ENCODE measurements around the gene MAEA. TPM values are rescaled to one million over a fixed set of nuclear protein-coding genes. Genes with fewer than 3 reads are reported as not detected.
"Not testable (repeated sequence)": the region's sequence is repeated elsewhere in the genome, so short reads cannot be mapped to it uniquely, and the experiment has no call there.

Gene MAEA
- total RNA-seq, 2 experiments from 2014 or later = 38.9 to 40.4 TPM

- ATAC-seq = no peak
These were observed 77.7 kb downstream of the MAEA start for GRCh38 chr4:1367230-1367935.

GRCh38 chr4:1367936-1368289 lies 78.2 kb downstream of the MAEA start:
- POLR2A ChIA-PET = no interaction called here
- Mint-ChIP-seq H3K27me3 (no peaks in the 10 kb centered on the region), H3K9me3 (ENCODE audit: low read depth) (no peaks in the 10 kb centered on the region), H3K4me1 (no peaks in the 10 kb centered on the region), H3K4me3 (no peak overlapping the region), H3K36me3 (ENCODE audit: low read depth) (peaks cover 7% of the 10 kb centered on the region), H3K27ac (no peak overlapping the region)
- no peak for ATAC-seq
- intact Hi-C loops (cut with DNase I, micrococcal nuclease) = no loop called here
- CTCF ChIA-PET = no interaction called here
- DNase-seq = peak; percentile 3

More at GRCh38 chr4:1367230-1367935, 77.7 kb downstream of the MAEA start:
- DNase-seq = no peak
- H3K4me3 Mint-ChIP-seq = no peak overlapping the region
- no peak overlapping the region for H3K27ac Mint-ChIP-seq
- CTCF ChIA-PET = no interaction called here
- no peaks in the 10 kb centered on the region for H3K27me3 Mint-ChIP-seq
- POLR2A ChIA-PET = no interaction called here
- intact Hi-C loops (cut with DNase I, micrococcal nuclease) = no loop called here
- no peaks in the 10 kb centered on the region for H3K9me3 Mint-ChIP-seq (ENCODE audit: low read depth)
- peaks cover 6% of the 10 kb centered on the region for H3K36me3 Mint-ChIP-seq (ENCODE audit: low read depth)
- H3K4me1 Mint-ChIP-seq = no peaks in the 10 kb centered on the region

- H3K27me3 Mint-ChIP-seq = no peaks in the 10 kb centered on the region
These were observed 78.9 kb downstream of the MAEA start for GRCh38 chr4:1368421-1369090.

GRCh38 chr4:1369091-1369450 lies 79.4 kb downstream of the MAEA start:
- DNase-seq (no peak), ATAC-seq (no peak)
- CTCF ChIA-PET = no interaction called here
- no peaks in the 10 kb centered on the region for H3K9me3 Mint-ChIP-seq (ENCODE audit: low read depth)
- POLR2A ChIA-PET = no interaction called here
- no peaks in the 10 kb centered on the region for H3K4me1 Mint-ChIP-seq
- H3K36me3 Mint-ChIP-seq (ENCODE audit: low read depth) = peaks cover 11% of the 10 kb centered on the region
- H3K27ac Mint-ChIP-seq = no peak overlapping the region
- no peak overlapping the region for H3K4me3 Mint-ChIP-seq
- no peaks in the 10 kb centered on the region for H3K27me3 Mint-ChIP-seq
- intact Hi-C loops (cut with DNase I, micrococcal nuclease) = no loop called here

More at GRCh38 chr4:1368421-1369090, 78.9 kb downstream of the MAEA start:
- H3K27ac Mint-ChIP-seq = no peak overlapping the region
- DNase-seq (peak; percentile 3), ATAC-seq (no peak)
- no peaks in the 10 kb centered on the region for H3K4me1 Mint-ChIP-seq
- ChIA-PET CTCF (no interaction called here), POLR2A (no interaction called here)
- H3K36me3 Mint-ChIP-seq (ENCODE audit: low read depth) = peaks cover 7% of the 10 kb centered on the region
- intact Hi-C loops (cut with DNase I, micrococcal nuclease) = no loop called here
- no peaks in the 10 kb centered on the region for H3K9me3 Mint-ChIP-seq (ENCODE audit: low read depth)
- H3K4me3 Mint-ChIP-seq = no peak overlapping the region

DNA sequence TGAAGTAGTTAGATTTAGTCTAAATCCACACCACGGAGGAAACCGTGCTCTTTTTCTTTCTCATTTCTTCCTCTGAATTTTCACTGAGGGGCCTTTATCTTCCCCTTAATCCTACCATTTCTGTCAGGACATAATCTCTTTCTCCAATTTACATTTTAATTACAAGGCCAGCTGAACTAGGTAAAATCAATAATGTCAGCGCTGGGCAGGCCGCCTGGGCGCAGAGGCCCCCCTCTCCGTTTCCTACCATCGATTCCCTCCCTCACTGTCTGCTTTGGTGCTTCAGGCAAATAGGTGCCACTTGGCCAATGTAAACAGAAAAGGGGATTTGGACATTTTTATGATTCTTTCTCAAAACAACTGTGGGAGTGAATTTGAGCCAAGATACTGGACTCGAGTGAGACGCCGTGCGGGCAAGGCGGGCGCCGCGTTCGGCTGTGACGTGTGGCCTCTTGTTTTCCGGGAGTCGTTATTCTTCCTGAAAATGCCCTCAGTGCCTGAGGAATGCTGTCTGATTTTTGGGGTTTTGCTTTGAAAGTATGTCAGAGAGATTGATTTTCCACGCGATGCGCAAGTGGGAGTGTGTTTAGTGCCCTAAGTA lies 79.9 kb downstream of the MAEA start:
- H3K4me3 Mint-ChIP-seq = no peak overlapping the region
- intact Hi-C loops (cut with DNase I, micrococcal nuclease) = no loop called here
- H3K27me3 Mint-ChIP-seq = no peaks in the 10 kb centered on the region
- peaks cover 11% of the 10 kb centered on the region for H3K36me3 Mint-ChIP-seq (ENCODE audit: low read depth)
- no peaks in the 10 kb centered on the region for H3K9me3 Mint-ChIP-seq (ENCODE audit: low read depth)
- H3K4me1 Mint-ChIP-seq = no peaks in the 10 kb centered on the region
- ATAC-seq = no peak
- DNase-seq = no peak
- ChIA-PET CTCF (no interaction called here), POLR2A (no interaction called here)
- no peak overlapping the region for H3K27ac Mint-ChIP-seq

DNA sequence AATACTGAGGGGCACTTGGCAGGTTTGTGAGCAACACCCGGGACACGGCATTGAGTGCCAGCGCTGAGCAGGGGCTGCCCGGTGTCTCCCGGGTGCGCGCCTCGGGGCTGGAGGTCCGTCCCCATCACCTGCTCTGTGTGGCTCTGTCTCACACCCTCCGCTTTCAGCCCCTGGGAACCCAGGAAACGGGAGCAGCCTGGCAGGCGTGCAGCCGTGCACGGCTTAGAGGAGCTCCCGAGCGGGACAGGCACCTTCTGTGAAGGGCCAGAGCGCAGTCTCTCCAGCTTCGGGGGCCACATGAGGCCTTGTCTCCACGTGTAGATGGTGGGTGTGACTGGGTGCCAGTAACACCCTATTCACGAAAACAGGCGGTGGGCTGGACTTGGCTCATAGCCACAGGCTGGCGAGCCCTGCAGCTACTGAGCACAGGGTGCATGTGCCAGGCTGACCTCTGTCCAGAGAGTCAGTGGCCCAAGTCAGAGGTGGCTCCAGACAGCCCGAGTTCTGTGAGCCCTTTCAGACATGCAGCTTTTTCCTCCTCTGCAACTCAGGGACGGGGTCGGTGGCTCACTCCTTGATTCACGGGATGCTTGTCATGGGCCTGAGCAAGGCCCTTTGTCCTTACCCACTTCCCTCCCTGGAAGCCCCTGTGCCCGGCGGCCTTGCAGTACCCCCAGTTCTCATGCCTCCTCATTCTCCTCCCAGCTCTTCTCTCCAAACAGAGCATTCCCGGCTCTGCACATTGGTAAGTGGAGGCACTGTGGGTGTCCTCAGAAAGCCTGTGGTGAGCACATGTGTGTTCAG lies 80.8 kb downstream of the MAEA start:
- ChIA-PET CTCF (no interaction called here), POLR2A (no interaction called here)
- Mint-ChIP-seq H3K27ac (no peak overlapping the region), H3K9me3 (ENCODE audit: low read depth) (no peaks in the 10 kb centered on the region), H3K4me3 (no peak overlapping the region), H3K4me1 (no peaks in the 10 kb centered on the region), H3K27me3 (no peaks in the 10 kb centered on the region), H3K36me3 (ENCODE audit: low read depth) (peaks cover 11% of the 10 kb centered on the region)
- no peak for DNase-seq
- intact Hi-C loops (cut with DNase I, micrococcal nuclease) = no loop called here
- ATAC-seq = no peak

DNA sequence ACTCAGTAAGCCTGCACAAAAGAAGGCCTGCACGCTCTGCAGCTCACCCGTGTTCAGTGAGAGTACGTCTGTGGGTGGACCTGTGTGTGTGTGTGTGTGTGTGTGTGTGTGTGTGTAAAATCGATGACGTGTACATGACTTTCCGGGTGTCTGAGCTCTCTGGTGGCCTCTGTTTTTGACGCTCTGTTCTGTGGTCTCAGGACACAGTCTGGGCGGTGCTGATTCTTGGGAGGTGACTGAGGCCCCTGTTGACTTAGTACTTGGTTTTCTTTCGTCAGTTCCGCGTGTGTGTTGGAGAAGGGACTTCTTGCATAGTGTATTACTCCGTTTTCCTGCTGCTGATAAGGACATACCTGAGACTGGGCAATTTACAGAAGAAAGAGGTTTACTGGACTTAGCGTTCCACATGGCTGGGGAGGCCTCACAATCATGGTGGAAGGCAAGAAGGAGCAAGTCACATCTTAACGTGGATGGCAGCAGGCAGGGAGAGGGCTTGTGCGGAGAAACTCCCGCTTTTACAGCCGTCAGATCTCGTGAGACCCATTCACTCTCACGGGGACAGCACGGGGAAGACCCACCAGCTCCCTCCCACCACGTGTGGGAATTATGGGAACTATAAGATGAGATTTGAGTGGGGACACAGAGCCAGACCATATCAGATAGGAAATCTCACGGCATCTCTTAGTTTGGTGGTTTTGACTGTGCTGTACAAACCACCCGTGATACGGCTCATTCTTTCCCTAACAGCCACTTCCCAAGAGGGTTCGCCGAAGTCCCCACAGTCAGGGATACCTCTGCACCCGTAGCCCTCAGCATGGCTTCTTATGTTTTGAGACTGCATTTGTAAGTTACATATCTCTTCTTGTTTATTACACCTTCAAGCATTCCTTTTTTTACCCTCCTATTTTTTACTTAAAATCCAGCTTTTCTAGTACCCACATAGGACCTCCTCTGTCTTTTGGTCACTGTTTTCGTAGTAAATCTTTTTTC lies 81.8 kb downstream of the MAEA start:
- intact Hi-C loops (cut with DNase I, micrococcal nuclease) = no loop called here
- Mint-ChIP-seq H3K9me3 (ENCODE audit: low read depth) (no peaks in the 10 kb centered on the region), H3K27ac (no peak overlapping the region), H3K4me3 (no peak overlapping the region), H3K36me3 (ENCODE audit: low read depth) (peaks cover 11% of the 10 kb centered on the region), H3K27me3 (no peaks in the 10 kb centered on the region), H3K4me1 (no peaks in the 10 kb centered on the region)
- CTCF ChIA-PET = no interaction called here
- DNase-seq (no peak), ATAC-seq (no peak)
- POLR2A ChIA-PET = no interaction called here

GRCh38 chr4:1372576-1372975 lies 82.9 kb downstream of the MAEA start:
- CTCF ChIA-PET; H3K9me3 Mint-ChIP-seq (ENCODE audit: low read depth); DNase-seq; H3K4me1 Mint-ChIP-seq; H3K27me3 Mint-ChIP-seq; intact Hi-C loops (cut with DNase I, micrococcal nuclease); H3K4me3 Mint-ChIP-seq; ATAC-seq; H3K27ac Mint-ChIP-seq; POLR2A ChIA-PET: not testable (repeated sequence)
- H3K36me3 Mint-ChIP-seq (ENCODE audit: low read depth) = peaks cover 11% of the 10 kb centered on the region

DNA sequence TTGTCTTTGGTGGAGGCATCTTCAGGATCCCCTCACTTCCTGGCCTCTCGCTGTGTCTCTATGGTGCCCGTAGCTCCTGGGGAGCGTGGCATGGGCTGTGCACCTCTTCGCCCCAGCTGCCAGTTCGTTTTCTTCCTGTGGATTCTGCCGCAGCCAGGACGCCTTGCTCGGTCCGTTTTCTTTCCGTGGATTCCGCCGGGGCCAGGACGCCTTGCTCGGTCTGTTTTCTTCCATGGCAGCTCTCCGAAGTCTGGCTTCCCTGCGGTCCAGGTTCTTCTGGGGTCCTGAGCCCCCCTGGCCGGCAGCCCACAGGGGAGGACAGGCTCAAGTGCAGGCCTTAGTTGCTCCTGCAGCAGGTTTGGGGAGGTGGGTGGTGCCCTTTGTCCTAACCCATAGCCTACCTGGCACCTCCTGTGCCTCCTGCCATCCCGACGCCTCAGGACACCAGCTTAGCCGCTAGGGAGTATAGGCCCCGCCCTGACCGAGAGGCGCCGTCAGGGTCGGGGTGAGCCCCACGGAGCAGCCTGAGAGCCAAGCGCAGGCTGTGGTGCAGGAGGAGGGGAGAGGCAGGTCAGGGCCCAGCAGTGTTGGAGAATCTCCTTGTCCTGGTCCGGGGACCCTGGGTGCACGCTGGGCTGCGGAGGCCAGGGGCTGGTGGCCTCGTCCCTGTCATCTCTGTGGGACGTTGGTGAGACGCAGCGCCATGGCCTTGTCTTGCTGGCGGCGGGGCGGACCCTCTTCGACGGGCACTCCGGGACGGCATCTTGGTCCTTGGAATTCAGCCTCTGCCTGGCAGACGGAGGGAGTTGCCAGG lies 84.4 kb downstream of the MAEA start:
- no peak overlapping the region for H3K27ac Mint-ChIP-seq
- H3K9me3 Mint-ChIP-seq (ENCODE audit: low read depth) = no peaks in the 10 kb centered on the region
- ChIA-PET POLR2A (no interaction called here), CTCF (no interaction called here)
- no peaks in the 10 kb centered on the region for H3K4me1 Mint-ChIP-seq
- intact Hi-C loops (cut with DNase I, micrococcal nuclease) = no loop called here
- H3K4me3 Mint-ChIP-seq = no peak overlapping the region
- no peak for DNase-seq
- ATAC-seq = no peak
- H3K36me3 Mint-ChIP-seq (ENCODE audit: low read depth) = peaks cover 11% of the 10 kb centered on the region
- H3K27me3 Mint-ChIP-seq = no peaks in the 10 kb centered on the region

GRCh38 chr4:1374706-1375045 lies 85.0 kb downstream of the MAEA start:
- Mint-ChIP-seq H3K36me3 (ENCODE audit: low read depth) (peaks cover 11% of the 10 kb centered on the region), H3K4me1 (no peaks in the 10 kb centered on the region), H3K27ac (no peak overlapping the region), H3K4me3 (no peak overlapping the region), H3K9me3 (ENCODE audit: low read depth) (no peaks in the 10 kb centered on the region), H3K27me3 (no peaks in the 10 kb centered on the region)
- ChIA-PET CTCF (no interaction called here), POLR2A (no interaction called here)
- intact Hi-C loops (cut with DNase I, micrococcal nuclease) = no loop called here
- DNase-seq (no peak), ATAC-seq (no peak)

Data from activated CD4-positive, alpha-beta T cell treated with anti-CD3 and anti-CD28 coated beads for 36 hours (primary cell).